Esophagus (tissue), 2 donors: Measurements from ENCODE around the gene CLEC7A. TPM values are rescaled to one million over a fixed set of nuclear protein-coding genes. Genes with fewer than 3 reads are reported as not detected.

Experiments used
- H3K27ac ChIP-seq, 2 donors: one replicate each; pipeline ENCODE4 v1.5.1; 2013; ENCODE audit warnings: low read depth in 2 of 2, mild to moderate bottlenecking in 2 of 2, inconsistent platforms in 1 of 2, low read length in 1 of 2, moderate library complexity in 1 of 2
- H3K27me3 ChIP-seq, 2 donors: one replicate each; pipeline ENCODE4 v1.6.1; 2013; ENCODE audit warnings: low read length in 2 of 2, control low read depth in 1 of 2, mild to moderate bottlenecking in 1 of 2; ENCODE audit not compliant: insufficient read depth in 2 of 2, control insufficient read depth in 1 of 2
- H3K36me3 ChIP-seq, 2 donors: one replicate each; pipeline ENCODE4 v1.6.1; 2013; ENCODE audit warnings: low read length in 1 of 2; ENCODE audit not compliant: control insufficient read depth in 2 of 2, insufficient read depth in 2 of 2
- H3K4me1 ChIP-seq, 2 donors: one replicate each; pipeline ENCODE4 v1.6.1; 2013; ENCODE audit warnings: low read length in 1 of 2; ENCODE audit not compliant: control insufficient read depth in 2 of 2, insufficient read depth in 2 of 2
- H3K4me3 ChIP-seq, 2 donors: one replicate each; pipeline ENCODE4 v1.5.1; 2013; ENCODE audit warnings: low read length in 2 of 2, mild to moderate bottlenecking in 2 of 2, low read depth in 1 of 2, moderate library complexity in 1 of 2
- H3K9me3 ChIP-seq, 2 donors: one replicate each; pipeline ENCODE4 v1.6.1; 2013; ENCODE audit warnings: mild to moderate bottlenecking in 2 of 2, low read depth in 1 of 2, low read length in 1 of 2, moderate library complexity in 1 of 2; ENCODE audit not compliant: control insufficient read depth in 2 of 2, insufficient read depth in 1 of 2
- WGBS, 2 donors: extraction: QIAGEN DNeasy Blood & Tissue Kit; methylation state at CpG; one replicate each; pipeline ENCODE4 v1.1.7; 2013; 5-methylcytosine and 5-hydroxymethylcytosine counted together
- polyA plus RNA-seq, 2 donors: library from polyadenylated mRNA; stranded (reverse); fragments of 200-250 nt; gene quantifications; one replicate each; pipeline ENCODE4 v1.2.3, GENCODE V29; 2013
- donor health status: healthy with polysubstance abuse.
- donor health status: Bipolar disorder and iron deficiency.

The CLEC7A gene
- polyA plus RNA-seq, 2 donors: 4.6 to 7.3 TPM

GRCh38 chr12:10067264-10067663, 62.7 kb downstream of the CLEC7A start:
- WGBS, 2 donors: 73 to 77% methylated on average over 4 of the region's 4 CpGs
- H3K27ac ChIP-seq: no peak overlapping the region

More at GRCh38 chr12:10067264-10067663, 62.7 kb downstream of the CLEC7A start:
- H3K4me3 ChIP-seq: no peak overlapping the region
- no peaks in the 10 kb centered on the region for H3K4me1 ChIP-seq
- no peaks in the 10 kb centered on the region for H3K36me3 ChIP-seq
- H3K27me3 ChIP-seq: no peaks in the 10 kb centered on the region
- no peaks in the 10 kb centered on the region for H3K9me3 ChIP-seq

Other genes starting within 250 kb of the CLEC7A start
- not detected for gene KLRF2, start 248.7 kb downstream of the CLEC7A start, polyA plus RNA-seq
- gene CLEC2A, start 197.8 kb downstream of the CLEC7A start, polyA plus RNA-seq: not detected
- under 1 TPM; 0.16 to 0.32 TPM for gene CLEC12A, start 158.8 kb downstream of the CLEC7A start, polyA plus RNA-seq
- gene CLEC1B, start 131.1 kb downstream of the CLEC7A start, polyA plus RNA-seq: not detected
- under 1 TPM in 1 of 2 donors, not detected in 1; 0.09 TPM for gene CLEC12B, start 119.6 kb downstream of the CLEC7A start, polyA plus RNA-seq
- under 1 TPM in 1 of 2 donors, not detected in 1; 0.13 TPM for gene CLEC9A, start 99.5 kb downstream of the CLEC7A start, polyA plus RNA-seq
- gene CLEC1A, start 31.2 kb downstream of the CLEC7A start, polyA plus RNA-seq: 1 to 10 TPM; 1.2 to 1.4 TPM
- gene OLR1, start 41.9 kb upstream of the CLEC7A start, polyA plus RNA-seq: under 1 TPM; 0.14 to 0.20 TPM
- under 1 TPM; 0.04 TPM for gene TMEM52B, start 48.8 kb upstream of the CLEC7A start, polyA plus RNA-seq
- 10 to 100 TPM; 15.0 to 25.3 TPM for gene GABARAPL1, start 82.7 kb upstream of the CLEC7A start, polyA plus RNA-seq
- under 1 TPM; 0.16 to 0.46 TPM for gene KLRD1, start 177.7 kb upstream of the CLEC7A start, polyA plus RNA-seq